ENCODE measurements around the gene CST9L.

DNA sequence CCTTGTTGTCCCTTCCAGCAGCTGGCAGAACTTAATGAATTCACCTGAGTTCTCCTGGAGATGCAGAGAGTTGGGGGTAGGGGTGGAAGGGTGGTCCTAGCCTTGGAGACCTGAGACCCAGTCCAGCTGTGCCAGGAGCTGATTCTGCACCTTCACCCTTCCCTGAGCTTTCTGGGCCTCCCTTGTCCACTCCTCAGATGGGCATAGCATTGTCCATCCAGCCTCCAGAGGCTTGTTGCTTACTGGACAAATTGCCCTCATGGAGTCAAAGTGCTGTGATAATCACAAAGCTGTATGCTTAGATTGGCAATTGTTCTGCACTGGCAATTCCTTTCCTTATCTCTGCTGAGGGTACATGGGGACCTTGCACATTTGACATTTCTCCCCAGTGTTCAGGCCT lies 16.5 kb downstream of the CST9L start:
- TF ChIP-seq, protein P1, sequence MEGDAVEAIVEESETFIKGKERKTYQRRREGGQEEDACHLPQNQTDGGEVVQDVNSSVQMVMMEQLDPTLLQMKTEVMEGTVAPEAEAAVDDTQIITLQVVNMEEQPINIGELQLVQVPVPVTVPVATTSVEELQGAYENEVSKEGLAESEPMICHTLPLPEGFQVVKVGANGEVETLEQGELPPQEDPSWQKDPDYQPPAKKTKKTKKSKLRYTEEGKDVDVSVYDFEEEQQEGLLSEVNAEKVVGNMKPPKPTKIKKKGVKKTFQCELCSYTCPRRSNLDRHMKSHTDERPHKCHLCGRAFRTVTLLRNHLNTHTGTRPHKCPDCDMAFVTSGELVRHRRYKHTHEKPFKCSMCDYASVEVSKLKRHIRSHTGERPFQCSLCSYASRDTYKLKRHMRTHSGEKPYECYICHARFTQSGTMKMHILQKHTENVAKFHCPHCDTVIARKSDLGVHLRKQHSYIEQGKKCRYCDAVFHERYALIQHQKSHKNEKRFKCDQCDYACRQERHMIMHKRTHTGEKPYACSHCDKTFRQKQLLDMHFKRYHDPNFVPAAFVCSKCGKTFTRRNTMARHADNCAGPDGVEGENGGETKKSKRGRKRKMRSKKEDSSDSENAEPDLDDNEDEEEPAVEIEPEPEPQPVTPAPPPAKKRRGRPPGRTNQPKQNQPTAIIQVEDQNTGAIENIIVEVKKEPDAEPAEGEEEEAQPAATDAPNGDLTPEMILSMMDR (IDR thresholded peaks at IDR 0.05; ENCODE audit: low read depth, low read length, poor library complexity, severe bottlenecking): no peak
- TF ChIP-seq EZH2phosphoT487 (IDR thresholded peaks at IDR 0.05; ENCODE audit: borderline replicate concordance, low read length): no peak
